HEK293T (cell line): Measurements from ENCODE around the gene THAP11.

Experiments used
- CTCF ChIA-PET: fragments of 350-600 bp; formaldehyde crosslinking; extraction: SDS; loops from one replicate; lab custom pipeline; 2021; ENCODE audit warnings: antibody characterized with exemption, inconsistent platforms; lab: Yijun Ruan, JAX
- POLR2A ChIA-PET: fragments of 350-600 bp; formaldehyde crosslinking; extraction: SDS; loops from one replicate; lab custom pipeline; 2020; ENCODE audit warnings: antibody characterized with exemption, inconsistent platforms; lab: Yijun Ruan, JAX
- DNase-seq: peaks from one replicate; pipeline ENCODE4 v3.0.0; 2012; ENCODE audit warnings: mixed read lengths; ENCODE audit errors: extremely low spot score
- ARNT ChIP-seq: fragments of 450-650 bp; IDR thresholded peaks from 2 replicates; pipeline ENCODE4 v1.6.1; 2017; ENCODE audit warnings: mild to moderate bottlenecking
- BHLHE40 ChIP-seq: fragments of 450-650 bp; IDR thresholded peaks from 2 replicates; pipeline ENCODE4 v1.6.1; 2016; ENCODE audit warnings: mild to moderate bottlenecking, moderate library complexity, borderline replicate concordance
- CTBP1 ChIP-seq: fragments of 450-650 bp; IDR thresholded peaks from 2 replicates; pipeline ENCODE4 v1.6.1; 2016; ENCODE audit warnings: borderline replicate concordance
- ELF4 ChIP-seq: fragments of 450-650 bp; IDR thresholded peaks from 2 replicates; pipeline ENCODE4 v1.6.1; 2017; ENCODE audit warnings: antibody characterized with exemption
- FOXA1 ChIP-seq: fragments of 450-650 bp; IDR thresholded peaks from 2 replicates; pipeline ENCODE4 v1.6.1; 2016; ENCODE audit warnings: mild to moderate bottlenecking
- FOXK2 ChIP-seq: fragments of 450-650 bp; IDR thresholded peaks from 2 replicates; pipeline ENCODE4 v1.6.1; 2016; ENCODE audit warnings: mild to moderate bottlenecking
- FOXM1 ChIP-seq: fragments of 450-650 bp; IDR thresholded peaks from 2 replicates; pipeline ENCODE4 v1.6.1; 2017; ENCODE audit warnings: mild to moderate bottlenecking, borderline replicate concordance
- HDGF ChIP-seq: fragments of 450-650 bp; IDR thresholded peaks from 2 replicates; pipeline ENCODE4 v1.6.1; 2017; ENCODE audit warnings: antibody characterized with exemption, borderline replicate concordance
- L3MBTL2 ChIP-seq: fragments of 450-650 bp; conservative IDR thresholded peaks from 2 replicates; pipeline ENCODE4 v1.6.1; 2016; ENCODE audit warnings: mild to moderate bottlenecking
- LEF1 ChIP-seq: fragments of 450-650 bp; IDR thresholded peaks from 2 replicates; pipeline ENCODE4 v1.6.1; 2017; ENCODE audit warnings: mild to moderate bottlenecking, borderline replicate concordance
- NFRKB ChIP-seq: fragments of 450-650 bp; IDR thresholded peaks from 2 replicates; pipeline ENCODE4 v1.6.1; 2016; ENCODE audit warnings: mild to moderate bottlenecking, moderate library complexity
- PKNOX1 ChIP-seq: fragments of 450-650 bp; IDR thresholded peaks from 2 replicates; pipeline ENCODE4 v1.6.1; 2016
- SP1 ChIP-seq: fragments of 450-650 bp; IDR thresholded peaks from 2 replicates; pipeline ENCODE4 v1.6.1; 2017
- SUZ12 ChIP-seq: fragments of 450-650 bp; IDR thresholded peaks from 2 replicates; pipeline ENCODE4 v1.6.1; 2016; ENCODE audit warnings: mild to moderate bottlenecking
- TARDBP ChIP-seq: fragments of 450-650 bp; IDR thresholded peaks from 2 replicates; pipeline ENCODE4 v1.6.1; 2016
- ZNF384 ChIP-seq: fragments of 450-650 bp; IDR thresholded peaks from 2 replicates; pipeline ENCODE4 v1.6.1; 2016

The THAP11 gene

GRCh38 chr16:67844497-67844896, 2.4 kb downstream of the THAP11 start:
- no peak for DNase-seq
- ChIA-PET CTCF (interaction anchor here (0.7 kb wide), 1 partner anchor 29 kb away, joined by 3 read pairs; no protein-coding TSS in a partner anchor), POLR2A (interaction anchor here (1.0 to 2.8 kb wide), 10 partner anchors 9 to 241 kb away, joined by 3 to 21 read pairs (median 4); partner anchors contain the start of genes ACD, EDC4, NFATC3 and RANBP10)
- no peak for TF ChIP-seq TARDBP

- no peak for DNase-seq
- TF ChIP-seq FOXK2 (no peak), SUZ12 (no peak), LEF1 (no peak), PKNOX1 (no peak), CTBP1 (no peak), TARDBP (no peak), ZNF384 (no peak), NFRKB (no peak), FOXA1 (no peak), ELF4 (no peak), FOXM1 (no peak)
- ChIA-PET CTCF (interaction anchor here (0.7 kb wide), 1 partner anchor 30 kb away, joined by 3 read pairs; no protein-coding TSS in a partner anchor), POLR2A (interaction anchor here (0.9 to 2.8 kb wide), 12 partner anchors 10 to 185 kb away, joined by 3 to 21 read pairs (median 4); partner anchors contain the start of genes ACD, EDC4, RANBP10 and TSNAXIP1)
Measured at GRCh38 chr16:67845291-67846062, 3.4 kb downstream of the THAP11 start.

GRCh38 chr16:67846063-67846319, 3.9 kb downstream of the THAP11 start:
- DNase-seq: no peak
- TF ChIP-seq NFRKB (no peak), CTBP1 (no peak), FOXA1 (no peak), ARNT (no peak), SP1 (no peak), TARDBP (no peak), LEF1 (no peak), FOXM1 (no peak)
- ChIA-PET CTCF (no interaction called here), POLR2A (interaction anchor here (0.6 to 1.9 kb wide), 11 partner anchors 9 to 172 kb away, joined by 3 to 17 read pairs (median 3); no protein-coding TSS in a partner anchor)

- ChIA-PET CTCF (interaction anchor here (0.5 to 0.7 kb wide), 3 partner anchors 13 to 586 kb away, joined by 3 read pairs; no protein-coding TSS in a partner anchor), POLR2A (interaction anchor here (0.6 to 1.9 kb wide), 12 partner anchors 9 to 172 kb away, joined by 3 to 17 read pairs (median 3); no protein-coding TSS in a partner anchor)
- TF ChIP-seq L3MBTL2 (0 out of 2 replicates have a peak, but pooled peaks have one; percentile 28), FOXA1 (no peak), HDGF (peak; percentile 95; the same call in 1 of the 2 replicates)
- peak; percentile 89 for DNase-seq
Measured at GRCh38 chr16:67846320-67847063, 4.4 kb downstream of the THAP11 start, which contains the start of gene NUTF2. Gene NUTF2, plus strand, starts transcription at chr16:67846933. Its CDS starts 18,198 bp downstream, at chr16:67865131.

GRCh38 chr16:67847064-67847861, 5.1 kb downstream of the THAP11 start, which contains the start of gene CENPT:
Gene CENPT, minus strand, starts transcription at chr16:67847693. Its CDS starts 13,834 bp downstream, at chr16:67833859.
- POLR2A ChIA-PET: interaction anchor here (0.7 to 1.7 kb wide), 6 partner anchors 10 to 187 kb away, joined by 3 to 5 read pairs (median 3); partner anchors contain the start of gene ACD
- CTCF ChIA-PET: no interaction called here
- DNase-seq: peak; percentile 28
- TF ChIP-seq LEF1 (no peak), FOXM1 (no peak), FOXK2 (no peak), HDGF (no peak), FOXA1 (no peak), BHLHE40 (no peak), ARNT (no peak), SUZ12 (no peak), L3MBTL2 (no peak), CTBP1 (no peak), PKNOX1 (no peak), ZNF384 (no peak), SP1 (no peak), TARDBP (no peak), ELF4 (no peak), NFRKB (no peak)

- ChIA-PET POLR2A (interaction anchor here (0.6 to 1.7 kb wide), 5 partner anchors 9 to 188 kb away, joined by 3 to 5 read pairs (median 3); partner anchors contain the start of genes ACD, EDC4 and GFOD2), CTCF (no interaction called here)
- DNase-seq: no peak
- no peak for TF ChIP-seq L3MBTL2
Measured at GRCh38 chr16:67848118-67848517, 6.0 kb downstream of the THAP11 start.
